ENCODE results near the gene NID2. TPM values are rescaled to one million over a fixed set of nuclear protein-coding genes. Genes with fewer than 3 reads are reported as not detected.

Gene NID2
- total and polyA plus RNA-seq, 9 of the 15 experiments (the other 6 are each of a cell fraction or from before 2014, with no cell fraction given), result 0.04 to 0.45 (median 0.16) TPM; not detected in 3

GRCh38 chr14:51989293-51990234, 79.3 kb downstream of the NID2 start, which contains the start of gene RTRAF (continued):
- no peak for TF ChIP-seq CREBBP (IDR thresholded peaks at IDR 0.05; ENCODE audit: low read depth, low read length)
- no peak for TF ChIP-seq ZNF146 (CRISPR knock-in tag; IDR thresholded peaks at IDR 0.05; ENCODE audit: unreplicated experiment)
- TF ChIP-seq ATF7 (IDR thresholded peaks at IDR 0.05), result peak; percentile 69
- TF ChIP-seq NCOA1 (IDR thresholded peaks at IDR 0.05; ENCODE audit: low read depth), result no peak
- peak; percentile 86 for TF ChIP-seq ZBTB12 (CRISPR knock-in tag; IDR thresholded peaks at IDR 0.05)
- no peak for TF ChIP-seq SIRT6 (IDR thresholded peaks at IDR 0.05; ENCODE audit: low read depth, low read length)
- 0 out of 4 replicates have a peak, but pooled peaks of 1 of the 2 experiments have one; percentile 19 for TF ChIP-seq HDAC1 (IDR thresholded peaks at IDR 0.05)
- peak; percentile 44; the same call in 1 of the 2 replicates for TF ChIP-seq GABPB1 (CRISPR knock-in tag; IDR thresholded peaks at IDR 0.05)
- no peak for TF ChIP-seq NFRKB (IDR thresholded peaks at IDR 0.05; ENCODE audit: low read depth)
- peak; percentile 41 to 75; a peak in 2 of 4 replicates for TF ChIP-seq MNT (conservative IDR thresholded peaks at IDR 0.05)
- peak; percentile 98 for TF ChIP-seq CXXC5 (CRISPR knock-in tag; IDR thresholded peaks at IDR 0.05)
- TF ChIP-seq SIN3B (IDR thresholded peaks at IDR 0.05; ENCODE audit: low read depth), result peak; percentile 86
- TF ChIP-seq CHD2 (IDR thresholded peaks at IDR 0.05; ENCODE audit: low read depth, low read length), result peak; percentile 58
- TF ChIP-seq EGR1 (conservative IDR thresholded peaks at IDR 0.05), result peak; percentile 70
- TF ChIP-seq POLR2AphosphoS5 (IDR thresholded peaks at IDR 0.05; ENCODE audit: control insufficient read depth, insufficient read depth, low read depth, low read length), result peak; percentile 63; the same call in 1 of the 2 replicates
- no peak for TF ChIP-seq ZNF699 (CRISPR knock-in tag; IDR thresholded peaks at IDR 0.05; ENCODE audit: insufficient replicate concordance)
- peak; percentile 31; the same call in 1 of the 2 replicates for TF ChIP-seq CTBP1 (IDR thresholded peaks at IDR 0.05; ENCODE audit: borderline replicate concordance)
- TF ChIP-seq RBBP5 (IDR thresholded peaks at IDR 0.05; ENCODE audit: borderline replicate concordance, insufficient read depth, low read length, poor library complexity, severe bottlenecking), result peak; percentile 90
- TF ChIP-seq PHF20 (IDR thresholded peaks at IDR 0.05; ENCODE audit: partially characterized antibody), result peak; percentile 86
- TF ChIP-seq ZKSCAN1 (IDR thresholded peaks at IDR 0.05; ENCODE audit: low read depth, low read length), result peak; percentile 75; the same call in 1 of the 2 replicates
- TF ChIP-seq MAX (CRISPR knock-in tag; IDR thresholded peaks at IDR 0.05), result peak; percentile 35; the same call in 1 of the 2 replicates
- TF ChIP-seq TAF9B (IDR thresholded peaks at IDR 0.05; ENCODE audit: partially characterized antibody), result peak; percentile 31
- TF ChIP-seq ZNF282 (CRISPR knock-in tag; IDR thresholded peaks at IDR 0.05), result no peak
- TF ChIP-seq STAT5A (IDR thresholded peaks at IDR 0.05; ENCODE audit: borderline replicate concordance, low read length), result no peak
- peak; percentile 77 for TF ChIP-seq POLR2A (conservative IDR thresholded peaks at IDR 0.05)
- no peak for TF ChIP-seq STAG1 (CRISPR knock-in tag; IDR thresholded peaks at IDR 0.05; ENCODE audit: borderline replicate concordance)
- peak; percentile 47 for TF ChIP-seq TAF1 (IDR thresholded peaks at IDR 0.05; ENCODE audit: control insufficient read depth, extremely low read depth, insufficient read depth, low read length, severe bottlenecking)
- peak; percentile 65 for TF ChIP-seq SUPT5H (IDR thresholded peaks at IDR 0.05)

All from K562 (cell line).